Erythroblast (primary cell): Measurements from ENCODE around the gene SELENBP1.

Source experiments
- GATA1 ChIP-seq: IDR thresholded peaks from 2 replicates; pipeline ENCODE4 v1.6.1; 2011; ENCODE audit warnings: low read depth, mild to moderate bottlenecking, control low read depth, low read length, moderate library complexity
- POLR2A ChIP-seq: IDR thresholded peaks from 2 replicates; pipeline ENCODE4 v1.6.1; 2011; ENCODE audit warnings: mild to moderate bottlenecking, low read length

DNA sequence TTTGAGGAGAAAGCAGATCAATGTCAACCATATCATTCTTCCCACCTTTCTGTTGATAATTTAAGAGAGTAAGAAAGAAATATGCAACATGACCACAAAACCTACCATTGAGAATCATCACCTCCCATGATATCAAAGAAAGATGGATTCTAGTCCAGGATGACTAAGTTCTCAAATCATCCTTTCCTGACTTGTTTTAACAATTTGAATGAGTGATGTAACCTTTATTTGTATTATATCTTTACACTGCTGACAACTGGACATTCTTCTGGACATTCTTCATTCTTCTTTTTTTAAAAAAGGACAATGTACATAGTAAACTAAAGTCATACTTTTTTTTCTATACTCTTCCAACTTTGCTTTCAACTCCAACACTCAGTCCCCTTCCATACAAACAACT lies 36.4 kb upstream of the SELENBP1 start:
- no peak for TF ChIP-seq POLR2A
- TF ChIP-seq GATA1, result no peak
